Right lobe of liver (tissue), 6 donors: ENCODE data around the gene ACER3. TPM values are rescaled to one million over a fixed set of nuclear protein-coding genes. Genes with fewer than 3 reads are reported as not detected.
"Not testable (repeated sequence)": the region's sequence is repeated elsewhere in the genome, so short reads cannot be mapped to it uniquely, and the experiment has no call there.

ENCODE experiments used
- ATAC-seq, 4 donors: fragments of 200-7000 bp; cut with Tn5 transposase; one replicate each; pipeline ENCODE4 v1.9.1; 2020; ENCODE audit warnings: mild to moderate bottlenecking in 4 of 4, moderate library complexity in 4 of 4
- DNase-seq, 3 donors: peaks; one replicate each; pipeline ENCODE4 v3.0.0-alpha.2; 2020
- H3K27ac ChIP-seq, 3 donors: fragments of 200-600 bp; one replicate each; pipeline ENCODE4 v1.8.0; 2022
- H3K27me3 ChIP-seq, 2 donors: fragments of 200-600 bp; one replicate each; pipeline ENCODE4 v1.8.0; 2022
- H3K36me3 ChIP-seq, 4 donors: fragments of 200-600 bp; sonication (generic) in 1 of 4; one replicate each; pipeline versions ENCODE4 v1.5.1 to v1.8.0; 2017 to 2022; ENCODE audit warnings: control low read depth in 1 of 4
- H3K4me1 ChIP-seq, 4 donors: fragments of 200-600 bp; sonication (generic) in 1 of 4; one replicate each; pipeline versions ENCODE4 v1.5.1 to v1.8.0; 2017 to 2022; ENCODE audit warnings: control low read depth in 1 of 4
- H3K4me3 ChIP-seq, 3 donors: fragments of 200-600 bp; one replicate each; pipeline ENCODE4 v1.8.0; 2022
- H3K9me3 ChIP-seq, 4 donors: fragments of 200-600 bp; sonication (generic) in 1 of 4; one replicate each; pipeline versions ENCODE4 v1.5.1 to v1.8.0; 2017 to 2022; ENCODE audit warnings: control low read depth in 1 of 4
- POLR2A ChIP-seq: fragments of 450-650 bp; IDR thresholded peaks from one replicate; pipeline ENCODE4 v1.6.1; 2017; ENCODE audit warnings: antibody characterized with exemption, mild to moderate bottlenecking
- WGBS: methylation state at CpG from one replicate; pipeline ENCODE4 v1.1.6; 2018; ENCODE audit warnings: low coverage, low lambda C conversion rate; ENCODE audit not compliant: insufficient coverage; ENCODE audit errors: missing lambda C conversion rate; 5-methylcytosine and 5-hydroxymethylcytosine counted together
- intact Hi-C, 2 donors: fragments of 100-400 bp; cut with DNase I; formaldehyde crosslinking; loops; one replicate each; pipeline versions ENCODE4 v1.11.2 to v1.14.1; 2022
- total RNA-seq, 6 experiments: library from RNA; depleted of rRNA in 2 of 6; stranded (reverse); fragments of >200 nt in 2 of 6; fragmentation: NEBNext Ultra II Directional in 3 of 6; extraction: Animal tissue kit (Norgen Biotek cat#: 25700) in 3 of 6; gene quantifications; one replicate each; pipeline versions ENCODE4 v1.1.0 to v1.2.4, GENCODE V29; 2016 to 2023
- TF ChIP-seq, protein P1 (sequence below), 4 donors: fragments of 200-600 bp in 3 of 4; fragments of 450-650 bp in 1 of 4; IDR thresholded peaks; one replicate each; pipeline versions ENCODE4 v1.5.1 to v1.8.0; 2016 to 2022; ENCODE audit warnings: antibody characterized with exemption in 4 of 4, mild to moderate bottlenecking in 2 of 4
- donor health status: DM: no; HTN: yes; CAD: no.
- donor health status: DM: no; HTN: no; CAD: no.
- donor health status: DM: no; HTN: no; CAD: no.
- donor health status: DM: no; HTN: yes; CAD: no.
- donor health status: DM: no; HTN: yes; CAD: no.

ACER3 gene
- total RNA-seq, 6 experiments from 2014 or later, result 5.1 to 11.6 (median 7.3) TPM

GRCh38 chr11:77009533-77010160 is 148.9 kb downstream of the ACER3 start:
- no peak for TF ChIP-seq POLR2A
- TF ChIP-seq, protein P1, sequence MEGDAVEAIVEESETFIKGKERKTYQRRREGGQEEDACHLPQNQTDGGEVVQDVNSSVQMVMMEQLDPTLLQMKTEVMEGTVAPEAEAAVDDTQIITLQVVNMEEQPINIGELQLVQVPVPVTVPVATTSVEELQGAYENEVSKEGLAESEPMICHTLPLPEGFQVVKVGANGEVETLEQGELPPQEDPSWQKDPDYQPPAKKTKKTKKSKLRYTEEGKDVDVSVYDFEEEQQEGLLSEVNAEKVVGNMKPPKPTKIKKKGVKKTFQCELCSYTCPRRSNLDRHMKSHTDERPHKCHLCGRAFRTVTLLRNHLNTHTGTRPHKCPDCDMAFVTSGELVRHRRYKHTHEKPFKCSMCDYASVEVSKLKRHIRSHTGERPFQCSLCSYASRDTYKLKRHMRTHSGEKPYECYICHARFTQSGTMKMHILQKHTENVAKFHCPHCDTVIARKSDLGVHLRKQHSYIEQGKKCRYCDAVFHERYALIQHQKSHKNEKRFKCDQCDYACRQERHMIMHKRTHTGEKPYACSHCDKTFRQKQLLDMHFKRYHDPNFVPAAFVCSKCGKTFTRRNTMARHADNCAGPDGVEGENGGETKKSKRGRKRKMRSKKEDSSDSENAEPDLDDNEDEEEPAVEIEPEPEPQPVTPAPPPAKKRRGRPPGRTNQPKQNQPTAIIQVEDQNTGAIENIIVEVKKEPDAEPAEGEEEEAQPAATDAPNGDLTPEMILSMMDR (IDR thresholded peaks at IDR 0.05), result no peak
- ATAC-seq, result no peak

GRCh38 chr11:77014669-77015068 is 154.0 kb downstream of the ACER3 start:
- H3K4me1 ChIP-seq, result no peaks in the 10 kb centered on the region
- ATAC-seq (no peak), DNase-seq (no peak)
- intact Hi-C loops, result no loop called here
- no peak overlapping the region for H3K4me3 ChIP-seq
- H3K27ac ChIP-seq, result no peak overlapping the region
- no peaks in the 10 kb centered on the region for H3K9me3 ChIP-seq
- TF ChIP-seq POLR2A, result no peak
- TF ChIP-seq, protein P1 (IDR thresholded peaks at IDR 0.05), result no peak
- WGBS, result 85% methylated on average over 2 of the region's 2 CpGs
- no peaks in the 10 kb centered on the region for H3K36me3 ChIP-seq
- H3K27me3 ChIP-seq, result no peaks in the 10 kb centered on the region

More at GRCh38 chr11:77009533-77010160, 148.9 kb downstream of the ACER3 start:
- Histone ChIP-seq H3K27me3 (no peaks in the 10 kb centered on the region), H3K4me1 (no peaks in the 10 kb centered on the region), H3K36me3 (no peaks in the 10 kb centered on the region), H3K27ac (no peak overlapping the region), H3K4me3 (no peak overlapping the region), H3K9me3 (no peaks in the 10 kb centered on the region)
- no peak for DNase-seq
- intact Hi-C loops, result no loop called here

DNA sequence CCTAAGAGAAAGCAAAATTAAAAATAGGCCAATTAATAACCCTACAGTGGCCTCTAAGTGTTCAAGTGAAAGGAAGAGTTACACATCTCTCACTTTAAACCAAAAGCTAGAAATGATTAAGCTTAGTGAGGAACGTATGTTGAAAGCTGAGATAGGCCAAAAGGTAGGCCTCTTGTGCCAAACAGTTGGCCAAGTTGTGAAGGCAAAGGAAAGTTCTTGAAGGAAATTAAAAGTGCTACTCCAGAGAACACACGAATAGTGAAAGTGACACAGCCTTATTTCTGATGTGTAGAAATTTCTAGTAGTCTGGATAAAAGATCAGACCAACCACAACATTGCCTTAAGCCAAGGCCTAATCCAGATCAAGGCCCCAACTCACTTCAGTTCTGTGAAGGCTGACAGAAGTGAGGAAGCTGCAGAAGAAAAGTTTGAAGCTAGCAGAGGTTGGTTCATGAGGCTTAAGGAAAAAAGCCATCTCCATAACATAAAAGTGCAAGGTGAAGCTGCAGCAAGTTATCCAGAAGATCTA is 157.7 kb downstream of the ACER3 start:
- H3K4me3 ChIP-seq, intact Hi-C loops, H3K27me3 ChIP-seq, ATAC-seq, H3K4me1 ChIP-seq, H3K27ac ChIP-seq, H3K36me3 ChIP-seq, H3K9me3 ChIP-seq, DNase-seq: not testable (repeated sequence)
- 78% methylated on average over 2 of the region's 2 CpGs for WGBS

DNA sequence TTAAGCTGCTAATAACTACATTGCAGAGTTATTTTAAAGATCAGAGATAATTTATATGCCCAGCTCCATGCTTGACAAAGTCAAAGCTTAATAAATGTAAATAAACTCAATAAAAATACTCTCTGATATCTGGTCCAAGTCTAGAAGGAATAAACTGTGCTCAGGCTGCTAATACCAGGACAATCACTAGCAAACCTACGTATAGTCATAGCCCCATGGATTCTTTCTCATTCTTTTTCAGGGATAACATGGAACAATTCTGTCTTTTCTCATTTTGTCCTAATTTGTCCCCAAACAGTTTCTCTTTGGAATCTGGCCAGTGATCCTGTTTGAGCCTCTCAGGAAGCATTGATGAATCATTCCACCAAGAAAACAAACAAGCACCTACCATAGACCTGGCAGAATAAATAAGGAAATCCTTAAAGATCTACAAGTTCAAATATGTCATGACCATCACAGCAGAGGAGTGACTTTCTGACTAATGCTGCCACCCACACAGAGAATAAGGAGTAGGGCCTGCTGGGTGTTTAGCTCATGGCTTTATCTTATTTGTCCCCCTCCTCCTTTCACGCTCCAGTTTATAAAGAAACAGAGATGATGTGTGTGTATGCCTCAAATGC is 159.4 kb downstream of the ACER3 start:
- WGBS, result 73% methylated on average over 2 of the region's 2 CpGs
- TF ChIP-seq, protein P1 (IDR thresholded peaks at IDR 0.05), result no peak
- no peak for TF ChIP-seq POLR2A
- Histone ChIP-seq H3K36me3 (no peaks in the 10 kb centered on the region), H3K9me3 (no peaks in the 10 kb centered on the region), H3K27ac (no peak overlapping the region), H3K27me3 (no peaks in the 10 kb centered on the region), H3K4me3 (no peak overlapping the region), H3K4me1 (no peaks in the 10 kb centered on the region)
- DNase-seq (no peak), ATAC-seq (peak in 2 of 4 donors; percentile 68 to 75)
- intact Hi-C loops, result no loop called here

DNA sequence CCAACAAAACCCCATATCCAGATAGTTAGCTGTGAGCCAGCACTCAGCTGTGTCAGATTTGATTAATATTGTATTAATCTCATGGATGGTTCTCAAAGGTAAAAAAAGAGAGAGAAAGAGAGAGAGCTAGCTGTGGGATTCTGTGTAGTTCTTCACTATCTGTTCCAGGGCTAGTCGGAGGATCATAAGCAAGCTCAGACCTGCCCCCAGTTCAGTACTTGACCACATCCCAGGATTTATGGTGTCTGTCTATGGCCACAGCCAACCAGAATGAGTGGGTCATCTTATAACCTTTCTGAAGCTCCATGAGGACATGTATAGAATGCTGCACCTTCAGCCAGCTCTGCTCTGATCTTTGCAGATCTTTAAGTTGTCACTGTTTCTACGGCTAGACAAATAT is 160.0 kb downstream of the ACER3 start:
- H3K4me3 ChIP-seq, result no peak overlapping the region
- H3K4me1 ChIP-seq, result no peaks in the 10 kb centered on the region
- no peak for DNase-seq
- no peak for ATAC-seq
- no peaks in the 10 kb centered on the region for H3K27me3 ChIP-seq
- WGBS, result 100% methylated on average over 2 of the region's 2 CpGs
- intact Hi-C loops, result no loop called here
- H3K36me3 ChIP-seq, result no peaks in the 10 kb centered on the region
- no peak for TF ChIP-seq POLR2A
- TF ChIP-seq, protein P1 (IDR thresholded peaks at IDR 0.05), result no peak
- no peaks in the 10 kb centered on the region for H3K9me3 ChIP-seq
- H3K27ac ChIP-seq, result no peak overlapping the region
